ENCODE data around the gene LRRC51.

GRCh38 chr11:72102946-72103753, 22.5 kb downstream of the LRRC51 start, which contains the start of gene LAMTOR1:
- TF ChIP-seq EZH2phosphoT487 (conservative IDR thresholded peaks at IDR 0.05; ENCODE audit: low read length): no peak
- no peak for TF ChIP-seq CTCF (IDR thresholded peaks at IDR 0.05; ENCODE audit: insufficient read depth, low read length, poor library complexity, severe bottlenecking)

Measured in SU-DHL-6 (cell line).